ENCODE measurements around the gene TOB1.

- TF ChIP-seq CTCF (IDR thresholded peaks at IDR 0.05), result no peak
- TF ChIP-seq EP300 (IDR thresholded peaks at IDR 0.05), result no peak
- TF ChIP-seq POLR2AphosphoS5 (IDR thresholded peaks at IDR 0.05), result no peak
- no peak for TF ChIP-seq POLR2A (IDR thresholded peaks at IDR 0.05)
These were observed 29.3 kb downstream of the TOB1 start for GRCh38 chr17:50836826-50837225.
